NCI-H2081 treated with DMSO at 0.1 percent for 48 hours (cell line): ENCODE results near the gene SNX13.
"Not testable (repeated sequence)": the region's sequence is repeated elsewhere in the genome, so short reads cannot be mapped to it uniquely, and the experiment has no call there.

Source experiments
- DNase-seq: peaks from one replicate; lab custom pipeline; 2025; lab: John Stamatoyannopoulos, UW

SNX13 gene

GRCh38 chr7:17913250-17913649, 27.0 kb downstream of the SNX13 start:
- no peak for DNase-seq

DNA sequence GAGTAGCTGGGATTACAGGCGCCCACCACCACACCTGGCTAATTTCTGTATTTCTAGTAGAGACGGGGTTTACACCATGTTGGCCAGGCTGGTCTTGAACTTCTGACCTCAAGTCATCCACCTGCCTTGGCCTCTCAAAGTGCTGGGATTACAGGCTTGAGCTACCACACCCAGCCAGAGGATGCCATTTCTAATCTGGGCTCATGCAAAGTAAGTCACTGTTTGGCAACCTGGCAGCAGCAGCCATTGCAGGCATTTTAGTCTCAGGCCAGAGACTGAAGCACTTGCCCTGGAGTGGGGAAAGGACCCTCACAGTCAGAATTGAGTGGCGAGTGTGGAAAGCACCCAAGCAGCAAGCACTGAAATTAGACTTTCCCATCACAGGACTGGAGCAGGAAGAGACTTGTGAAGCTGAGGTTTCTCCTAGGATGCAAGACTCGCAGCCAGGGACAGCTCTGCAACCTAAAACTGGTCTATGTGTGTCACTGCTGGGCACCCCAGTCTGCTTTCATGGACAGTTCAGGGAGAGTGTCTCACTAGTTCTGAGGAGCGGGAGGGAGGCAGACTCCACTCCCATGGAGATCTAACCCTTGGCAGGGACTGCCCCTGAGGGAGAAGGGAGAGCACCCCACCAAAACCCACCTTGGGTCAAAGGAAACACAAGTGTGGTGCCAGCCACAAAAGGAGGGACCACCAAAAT, 27.6 kb downstream of the SNX13 start:
- no peak for DNase-seq

DNA sequence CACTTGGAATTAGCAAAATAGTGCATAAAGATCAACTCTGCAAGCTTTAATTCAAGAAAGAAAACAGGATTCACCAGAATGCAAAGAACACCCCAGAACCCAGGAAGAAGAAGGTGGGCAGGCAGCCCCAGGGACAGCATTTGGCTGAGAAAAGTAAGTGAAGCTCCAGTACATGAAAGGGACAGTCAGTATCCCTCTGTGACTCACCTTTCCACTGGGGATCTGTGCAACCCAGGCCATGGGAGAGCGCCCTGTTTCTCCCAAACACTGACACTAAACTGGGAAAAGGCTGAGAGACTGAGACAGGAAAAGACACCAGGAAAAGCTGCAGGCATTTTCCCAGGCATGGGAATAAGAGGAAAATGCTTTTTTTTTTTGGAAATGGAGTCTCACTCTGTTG, 28.2 kb downstream of the SNX13 start:
- no peak for DNase-seq

DNA sequence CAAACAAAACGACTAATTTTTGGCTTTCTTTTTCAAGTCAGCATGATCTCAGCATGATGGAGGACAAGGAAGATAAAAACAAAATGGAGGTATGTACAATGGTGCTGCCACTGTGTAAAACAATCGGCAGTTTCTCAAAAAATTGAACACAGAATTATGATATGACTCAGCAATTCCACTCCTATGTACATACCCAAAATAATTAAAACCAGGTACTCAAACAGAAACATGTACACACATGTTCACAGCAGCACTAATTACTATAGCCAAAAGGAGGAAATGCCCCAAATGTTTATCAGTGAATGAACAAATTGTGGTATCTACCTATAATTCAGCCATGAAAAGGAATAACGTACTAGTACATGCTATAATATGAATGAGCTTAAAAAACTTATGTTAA, 29.9 kb downstream of the SNX13 start:
- no peak for DNase-seq

DNA sequence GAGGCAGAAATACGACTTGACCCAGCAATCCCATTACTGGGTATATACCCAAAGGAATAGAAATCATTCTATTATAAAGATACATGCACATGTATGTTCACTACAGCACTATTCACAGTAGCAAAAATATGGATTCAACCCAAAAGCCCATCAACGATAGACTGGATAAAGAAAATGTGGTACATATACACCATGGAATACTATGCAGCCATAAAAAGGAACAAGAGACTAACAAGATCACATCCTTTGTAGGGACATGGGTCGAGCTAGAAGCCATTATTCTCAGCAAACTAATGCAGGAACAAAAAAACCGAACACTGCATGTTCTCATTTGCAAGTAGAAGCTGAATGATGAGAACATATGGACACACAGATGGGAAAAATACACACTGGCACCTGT, 31.0 kb downstream of the SNX13 start:
- DNase-seq: not testable (repeated sequence)

DNA sequence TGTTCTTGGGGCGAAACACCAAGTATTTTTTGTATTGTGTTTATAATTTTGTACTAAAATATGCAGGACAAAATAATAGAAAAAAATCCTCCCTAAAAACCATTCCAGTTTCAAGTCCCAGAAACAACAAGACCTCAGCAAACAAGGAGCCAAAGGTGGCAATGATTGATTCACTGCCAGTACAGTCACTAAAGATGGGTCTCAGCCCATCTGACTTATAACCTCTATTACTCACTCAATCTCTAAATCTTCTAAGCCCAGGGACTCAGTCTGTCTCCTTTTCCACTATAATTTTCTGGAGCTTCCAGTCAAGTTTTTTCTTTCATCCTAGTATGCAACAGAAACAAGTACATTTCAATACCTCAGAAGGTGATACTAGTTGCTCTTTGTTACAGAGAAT, 33.3 kb downstream of the SNX13 start:
- DNase-seq: no peak

- DNase-seq: no peak
Measured at GRCh38 chr7:17903337-17903736, 37.0 kb downstream of the SNX13 start.

GRCh38 chr7:17902599-17902998, 37.7 kb downstream of the SNX13 start:
- DNase-seq: no peak

- DNase-seq: no peak
Measured at GRCh38 chr7:17900464-17900863, 39.8 kb downstream of the SNX13 start.

- DNase-seq: no peak
Measured at GRCh38 chr7:17898111-17898510, 42.2 kb downstream of the SNX13 start.

- no peak for DNase-seq
Measured at GRCh38 chr7:17887286-17887685, 53.0 kb downstream of the SNX13 start.

- no peak for DNase-seq
Measured at GRCh38 chr7:17882685-17883084, 57.6 kb downstream of the SNX13 start.

- no peak for DNase-seq
Measured at GRCh38 chr7:17879075-17879661, 61.1 kb downstream of the SNX13 start.

- DNase-seq: no peak
Measured at GRCh38 chr7:17878627-17879026, 61.7 kb downstream of the SNX13 start.

GRCh38 chr7:17871815-17872533, 68.3 kb downstream of the SNX13 start:
- DNase-seq: no peak

DNA sequence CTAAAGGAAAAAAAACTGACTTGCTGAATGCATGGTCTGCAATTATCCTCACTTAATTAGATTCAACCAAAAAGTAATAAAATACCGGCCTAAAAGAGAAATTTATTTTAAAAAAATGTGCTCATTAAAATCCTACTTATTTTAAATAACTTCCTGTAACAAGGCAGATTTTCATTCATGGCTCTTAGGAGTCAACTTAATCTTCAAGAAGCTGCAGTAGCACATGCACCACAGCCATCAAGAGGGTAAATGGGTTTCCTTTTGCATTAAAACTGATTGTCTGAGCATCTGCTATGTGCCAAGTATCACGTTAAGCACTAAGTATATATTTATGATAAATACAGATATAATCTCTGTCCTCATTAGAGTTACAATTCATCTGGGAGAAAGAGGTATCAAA, 69.9 kb downstream of the SNX13 start:
- DNase-seq: no peak

GRCh38 chr7:17863809-17864143, 76.5 kb downstream of the SNX13 start:
- DNase-seq: no peak

- no peak for DNase-seq
Measured at GRCh38 chr7:17863095-17863808, 77.0 kb downstream of the SNX13 start.

DNA sequence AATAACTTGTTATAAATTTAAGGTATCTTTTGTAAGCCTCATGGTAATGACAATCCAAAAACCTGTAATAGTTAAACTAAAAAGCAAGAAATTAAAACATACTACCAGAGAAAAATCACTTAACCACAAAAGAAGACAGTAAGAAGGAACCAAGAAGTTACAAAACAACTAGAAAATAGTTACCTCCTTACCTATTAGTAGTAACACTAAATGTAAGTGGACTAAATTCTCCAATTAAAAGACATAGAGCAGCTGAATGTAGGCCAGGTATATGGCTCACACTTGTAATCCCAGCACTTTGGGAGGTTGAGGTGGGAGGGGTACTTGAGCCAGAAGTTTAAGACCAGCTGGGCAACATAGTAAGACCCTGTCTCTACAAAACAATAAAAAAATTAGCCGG, 84.0 kb downstream of the SNX13 start:
- DNase-seq: no peak

DNA sequence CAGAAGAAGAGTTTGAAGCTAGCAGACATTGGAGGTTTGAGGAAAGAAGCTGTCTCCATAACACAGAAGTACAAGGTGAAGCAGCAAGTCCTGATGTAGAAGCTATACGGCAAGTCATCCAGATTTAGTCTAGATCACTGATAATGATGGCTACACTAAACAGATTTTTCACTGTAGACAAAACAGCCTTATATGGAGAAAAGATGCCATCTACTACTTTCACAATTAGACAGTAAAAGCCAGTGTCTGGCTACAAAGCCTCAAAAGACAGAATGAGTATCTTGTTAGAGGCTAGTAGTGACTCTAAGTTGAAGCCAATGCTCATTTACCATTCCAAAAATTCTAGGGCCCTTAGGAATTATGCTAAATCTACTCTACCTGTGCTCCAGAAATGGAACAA, 85.1 kb downstream of the SNX13 start:
- no peak for DNase-seq

DNA sequence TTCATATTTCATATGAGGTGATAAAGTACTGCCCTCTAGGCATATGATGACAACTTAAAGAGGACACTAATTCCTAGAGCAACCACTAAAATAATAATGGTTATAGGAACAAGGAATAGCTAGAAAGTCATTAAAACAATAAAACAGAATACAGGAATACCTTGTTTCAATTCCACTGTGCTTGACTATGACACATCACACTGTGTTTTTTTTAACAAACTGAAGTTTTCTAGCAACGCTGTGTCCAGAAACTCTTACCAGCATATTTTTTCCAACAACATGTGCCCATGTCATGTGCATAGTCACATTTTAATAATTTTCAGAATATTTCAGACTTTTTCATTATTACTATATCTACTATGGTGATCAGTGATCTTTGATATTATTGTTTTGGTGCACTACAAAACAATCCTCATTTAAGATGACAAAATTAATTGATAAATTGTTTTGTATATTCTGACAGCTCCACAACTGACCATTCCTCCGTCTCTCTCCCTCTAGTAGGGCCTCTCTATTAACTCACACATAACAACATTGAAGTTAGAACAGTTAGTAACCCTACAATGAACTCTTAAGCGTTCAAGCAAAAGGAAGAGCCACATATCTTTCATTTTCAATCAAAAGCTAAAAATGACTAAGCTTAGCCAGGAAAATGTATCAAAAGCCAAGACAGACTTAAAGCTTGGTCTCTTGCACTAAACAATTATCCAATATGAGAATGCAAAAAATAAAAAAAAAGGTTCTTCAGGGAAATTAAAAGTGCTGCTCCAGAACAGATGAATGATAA, 85.8 kb downstream of the SNX13 start:
- no peak for DNase-seq

GRCh38 chr7:17852361-17852760, 87.9 kb downstream of the SNX13 start:
- DNase-seq: no peak
